Brain microvascular endothelial cell (primary cell): ENCODE data around the gene TRIM37.

Experiments used
- DNase-seq: peaks from one replicate; pipeline ENCODE4 v3.0.0-alpha.2; 2020
- H3K27ac ChIP-seq: fragments of 250-450 bp; sonication (Bioruptor Pico); 2 replicates; pipeline ENCODE4 v1.5.1; 2020; ENCODE audit warnings: mild to moderate bottlenecking, moderate library complexity
- H3K27me3 ChIP-seq: fragments of 250-450 bp; sonication (Bioruptor Pico); replicated peaks from 2 replicates; pipeline ENCODE4 v1.5.1; 2020; ENCODE audit warnings: mild to moderate bottlenecking
- H3K36me3 ChIP-seq: fragments of 250-450 bp; sonication (Bioruptor Pico); replicated peaks from 2 replicates; pipeline ENCODE4 v1.5.1; 2020; ENCODE audit warnings: mild to moderate bottlenecking
- H3K4me3 ChIP-seq: 2 replicates; pipeline ENCODE4 v1.5.1; 2011; ENCODE audit warnings: low read depth, mild to moderate bottlenecking, control low read depth, low read length, moderate library complexity
- CTCF ChIP-seq: IDR thresholded peaks from 2 replicates; pipeline ENCODE4 v1.5.1; 2011; ENCODE audit warnings: low read depth, mild to moderate bottlenecking, moderate library complexity, low read length, control low read depth, inconsistent platforms; ENCODE audit errors: missing control alignments
- in situ Hi-C: cut with HindIII; loops from 2 replicates; pipeline ENCODE4 v1.10.0; 2017; ENCODE audit warnings: low sequenced_read_pairs, low pct_ligation_motif_present

TRIM37 gene

GRCh38 chr17:59027750-59028149, 78.9 kb downstream of the TRIM37 start:
- H3K27me3 ChIP-seq: no peaks in the 10 kb centered on the region
- no peak for DNase-seq
- in situ Hi-C loops: no loop called here
- TF ChIP-seq CTCF: no peak
- peaks cover 18% of the 10 kb centered on the region for H3K36me3 ChIP-seq
- H3K27ac ChIP-seq: no peak overlapping the region
- H3K4me3 ChIP-seq: no peak overlapping the region

GRCh38 chr17:59026176-59026939, 80.3 kb downstream of the TRIM37 start:
- in situ Hi-C loops: no loop called here
- no peak for TF ChIP-seq CTCF
- peaks cover 15% of the 10 kb centered on the region for H3K36me3 ChIP-seq
- H3K4me3 ChIP-seq: no peak overlapping the region
- H3K27me3 ChIP-seq: no peaks in the 10 kb centered on the region
- DNase-seq: no peak
- no peak overlapping the region for H3K27ac ChIP-seq

- TF ChIP-seq CTCF: no peak
- H3K4me3 ChIP-seq: no peak overlapping the region
- in situ Hi-C loops: no loop called here
- DNase-seq: no peak
- peaks cover 15% of the 10 kb centered on the region for H3K36me3 ChIP-seq
- H3K27ac ChIP-seq: no peak overlapping the region
- no peaks in the 10 kb centered on the region for H3K27me3 ChIP-seq
These were observed 81.8 kb downstream of the TRIM37 start for GRCh38 chr17:59024916-59025315.

GRCh38 chr17:59018019-59018418, 88.7 kb downstream of the TRIM37 start:
- DNase-seq: no peak
- no peak overlapping the region for H3K4me3 ChIP-seq
- H3K36me3 ChIP-seq: peaks cover 9% of the 10 kb centered on the region
- no peak overlapping the region for H3K27ac ChIP-seq
- in situ Hi-C loops: no loop called here
- H3K27me3 ChIP-seq: no peaks in the 10 kb centered on the region
- no peak for TF ChIP-seq CTCF

- Histone ChIP-seq H3K27ac (no peak overlapping the region), H3K27me3 (no peaks in the 10 kb centered on the region), H3K36me3 (peaks cover 22% of the 10 kb centered on the region), H3K4me3 (no peak overlapping the region)
- DNase-seq: no peak
- no peak for TF ChIP-seq CTCF
- in situ Hi-C loops: no loop called here
These were observed 94.7 kb downstream of the TRIM37 start for GRCh38 chr17:59011975-59012374.

GRCh38 chr17:59010026-59010425, 96.7 kb downstream of the TRIM37 start:
- DNase-seq: no peak
- Histone ChIP-seq H3K4me3 (no peak overlapping the region), H3K36me3 (peaks cover 21% of the 10 kb centered on the region), H3K27ac (no peak overlapping the region), H3K27me3 (no peaks in the 10 kb centered on the region)
- in situ Hi-C loops: no loop called here
- no peak for TF ChIP-seq CTCF
